Prostate gland (tissue), 2 donors: ENCODE results near the gene ARMC9.

Source experiments
- POLR2A ChIP-seq: fragments of 450-650 bp; IDR thresholded peaks from one replicate; pipeline ENCODE4 v1.6.1; 2016; ENCODE audit warnings: antibody characterized with exemption, mild to moderate bottlenecking
- TF ChIP-seq, protein P1 (sequence below), 4 experiments: fragments of 200-600 bp in 2 of 4; fragments of 450-650 bp in 2 of 4; sonication (generic) in 2 of 4; IDR thresholded peaks; 1 replicate in 3 of 4; 2 replicates in 1 of 4; pipeline ENCODE4 v1.5.1; 2016 to 2019; ENCODE audit warnings: antibody characterized with exemption in 4 of 4, mild to moderate bottlenecking in 2 of 4, moderate library complexity in 2 of 4

DNA sequence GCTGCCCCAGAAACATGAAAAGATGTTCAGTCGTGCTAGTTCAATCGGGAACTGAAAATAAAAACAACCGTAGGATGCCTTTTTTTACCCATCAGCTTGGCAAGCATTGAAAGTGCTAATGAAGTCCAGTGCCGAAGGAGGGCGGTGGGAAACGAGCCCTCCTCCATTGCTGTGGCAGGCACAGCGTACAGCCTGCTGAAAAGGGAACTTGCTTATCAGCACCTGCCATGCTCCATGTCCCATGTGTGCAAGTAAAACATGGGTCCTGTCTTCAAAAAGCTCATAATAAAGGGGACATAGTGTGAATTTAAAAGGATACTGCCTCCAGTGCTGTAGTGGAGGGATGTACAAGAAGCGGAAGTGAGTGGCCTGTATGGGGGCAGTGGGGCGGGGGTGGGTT, 82.4 kb downstream of the ARMC9 start:
- TF ChIP-seq, protein P1, sequence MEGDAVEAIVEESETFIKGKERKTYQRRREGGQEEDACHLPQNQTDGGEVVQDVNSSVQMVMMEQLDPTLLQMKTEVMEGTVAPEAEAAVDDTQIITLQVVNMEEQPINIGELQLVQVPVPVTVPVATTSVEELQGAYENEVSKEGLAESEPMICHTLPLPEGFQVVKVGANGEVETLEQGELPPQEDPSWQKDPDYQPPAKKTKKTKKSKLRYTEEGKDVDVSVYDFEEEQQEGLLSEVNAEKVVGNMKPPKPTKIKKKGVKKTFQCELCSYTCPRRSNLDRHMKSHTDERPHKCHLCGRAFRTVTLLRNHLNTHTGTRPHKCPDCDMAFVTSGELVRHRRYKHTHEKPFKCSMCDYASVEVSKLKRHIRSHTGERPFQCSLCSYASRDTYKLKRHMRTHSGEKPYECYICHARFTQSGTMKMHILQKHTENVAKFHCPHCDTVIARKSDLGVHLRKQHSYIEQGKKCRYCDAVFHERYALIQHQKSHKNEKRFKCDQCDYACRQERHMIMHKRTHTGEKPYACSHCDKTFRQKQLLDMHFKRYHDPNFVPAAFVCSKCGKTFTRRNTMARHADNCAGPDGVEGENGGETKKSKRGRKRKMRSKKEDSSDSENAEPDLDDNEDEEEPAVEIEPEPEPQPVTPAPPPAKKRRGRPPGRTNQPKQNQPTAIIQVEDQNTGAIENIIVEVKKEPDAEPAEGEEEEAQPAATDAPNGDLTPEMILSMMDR (IDR thresholded peaks at IDR 0.05), result no peak
- TF ChIP-seq POLR2A, result no peak
